HG03060 (cell line): ENCODE results near the gene PKN1.

Experiments used
- ATAC-seq: cut with Tn5 transposase; IDR thresholded peaks from one replicate; pipeline ENCODE4 v1.9.1; 2021; ENCODE audit warnings: low read depth, moderate number of reproducible peaks; ENCODE audit not compliant: unreplicated experiment

PKN1 gene

GRCh38 chr19:14405758-14406644, 27.1 kb upstream of the PKN1 start:
- no peak for ATAC-seq

GRCh38 chr19:14406645-14407401, 26.3 kb upstream of the PKN1 start:
- no peak for ATAC-seq

- no peak for ATAC-seq
Measured at GRCh38 chr19:14407605-14408484, 25.3 kb upstream of the PKN1 start.

- no peak for ATAC-seq
Measured at GRCh38 chr19:14408491-14409145, 24.5 kb upstream of the PKN1 start.

GRCh38 chr19:14409146-14410023, 23.7 kb upstream of the PKN1 start:
- no peak for ATAC-seq

GRCh38 chr19:14410091-14411051, 22.7 kb upstream of the PKN1 start:
- no peak for ATAC-seq

- ATAC-seq = no peak
Measured at GRCh38 chr19:14411161-14411937, 21.8 kb upstream of the PKN1 start.

- no peak for ATAC-seq
Measured at GRCh38 chr19:14411938-14412245, 21.2 kb upstream of the PKN1 start.

GRCh38 chr19:14412324-14412995, 20.6 kb upstream of the PKN1 start:
- no peak for ATAC-seq

- no peak for ATAC-seq
Measured at GRCh38 chr19:14412996-14413692, 20.0 kb upstream of the PKN1 start.

GRCh38 chr19:14413693-14414181, 19.4 kb upstream of the PKN1 start:
- no peak for ATAC-seq

GRCh38 chr19:14414926-14415690, 18.0 kb upstream of the PKN1 start:
- no peak for ATAC-seq

- no peak for ATAC-seq
Measured at GRCh38 chr19:14416817-14417231, 16.3 kb upstream of the PKN1 start.

- peak; percentile 17 for ATAC-seq
Measured at GRCh38 chr19:14418856-14419105, 14.3 kb upstream of the PKN1 start.

- ATAC-seq = peak; percentile 68
Measured at GRCh38 chr19:14419106-14419813, 13.8 kb upstream of the PKN1 start, which contains the start of gene DDX39A. DDX39A (minus strand) TSS chr19:14419341; CDS start chr19:14413220, 6,121 bp downstream.
